Kidney epithelial cell (primary cell): ENCODE data around the gene GREB1. TPM values are rescaled to one million over a fixed set of nuclear protein-coding genes. Genes with fewer than 3 reads are reported as not detected.

Experiments used
- DNase-seq: peaks from one replicate; pipeline ENCODE4 v3.0.0-alpha.2; 2010; ENCODE audit warnings: low read depth
- H3K27me3 ChIP-seq: 2 replicates; pipeline ENCODE4 v1.6.0; 2011; ENCODE audit warnings: low read length; ENCODE audit not compliant: control insufficient read depth, insufficient read depth
- H3K36me3 ChIP-seq: 2 replicates; pipeline ENCODE4 v1.5.1; 2011; ENCODE audit warnings: low read length; ENCODE audit not compliant: control insufficient read depth, insufficient read depth
- H3K4me3 ChIP-seq: 2 replicates; pipeline ENCODE4 v1.5.1; 2011; ENCODE audit warnings: low read depth, mild to moderate bottlenecking, control low read depth, low read length
- total RNA-seq: library from RNA; depleted of rRNA; stranded (reverse); fragments of >200 nt; gene quantifications from 2 replicates; pipeline ENCODE4 v1.2.3, GENCODE V29; 2015
- TF ChIP-seq, protein P1 (sequence below): IDR thresholded peaks from 2 replicates; pipeline ENCODE4 v1.5.1; 2011; ENCODE audit warnings: mild to moderate bottlenecking, moderate library complexity, low read length, control low read depth, inconsistent platforms; ENCODE audit not compliant: insufficient read depth, poor library complexity, severe bottlenecking

The GREB1 gene
- total RNA-seq, 1 donor from 2014 or later: 2.8 TPM

DNA sequence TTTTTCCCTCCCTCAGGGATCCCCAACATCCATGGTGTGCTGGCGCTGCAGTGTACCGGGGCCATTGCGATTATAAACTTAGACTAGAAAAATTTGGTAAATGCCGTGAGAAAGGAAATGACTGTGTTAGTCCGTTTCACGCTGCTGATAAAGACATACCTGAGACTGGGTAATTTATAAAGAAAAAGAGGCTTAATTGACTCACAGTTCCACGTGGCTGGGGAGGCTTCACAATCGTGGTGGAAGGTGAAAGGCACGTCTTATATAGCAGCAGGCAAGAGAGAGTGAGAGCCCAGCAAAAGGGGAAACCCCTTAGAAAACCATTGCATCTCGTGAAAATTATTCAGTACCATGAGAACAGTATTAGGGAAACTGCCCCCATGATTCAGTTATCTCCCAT is 91.8 kb downstream of the GREB1 start:
- Histone ChIP-seq H3K36me3 (no peaks in the 10 kb centered on the region), H3K4me3 (no peak overlapping the region), H3K27me3 (peaks cover 3% of the 10 kb centered on the region)
- no peak for DNase-seq
- TF ChIP-seq, protein P1, sequence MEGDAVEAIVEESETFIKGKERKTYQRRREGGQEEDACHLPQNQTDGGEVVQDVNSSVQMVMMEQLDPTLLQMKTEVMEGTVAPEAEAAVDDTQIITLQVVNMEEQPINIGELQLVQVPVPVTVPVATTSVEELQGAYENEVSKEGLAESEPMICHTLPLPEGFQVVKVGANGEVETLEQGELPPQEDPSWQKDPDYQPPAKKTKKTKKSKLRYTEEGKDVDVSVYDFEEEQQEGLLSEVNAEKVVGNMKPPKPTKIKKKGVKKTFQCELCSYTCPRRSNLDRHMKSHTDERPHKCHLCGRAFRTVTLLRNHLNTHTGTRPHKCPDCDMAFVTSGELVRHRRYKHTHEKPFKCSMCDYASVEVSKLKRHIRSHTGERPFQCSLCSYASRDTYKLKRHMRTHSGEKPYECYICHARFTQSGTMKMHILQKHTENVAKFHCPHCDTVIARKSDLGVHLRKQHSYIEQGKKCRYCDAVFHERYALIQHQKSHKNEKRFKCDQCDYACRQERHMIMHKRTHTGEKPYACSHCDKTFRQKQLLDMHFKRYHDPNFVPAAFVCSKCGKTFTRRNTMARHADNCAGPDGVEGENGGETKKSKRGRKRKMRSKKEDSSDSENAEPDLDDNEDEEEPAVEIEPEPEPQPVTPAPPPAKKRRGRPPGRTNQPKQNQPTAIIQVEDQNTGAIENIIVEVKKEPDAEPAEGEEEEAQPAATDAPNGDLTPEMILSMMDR: no peak

DNA sequence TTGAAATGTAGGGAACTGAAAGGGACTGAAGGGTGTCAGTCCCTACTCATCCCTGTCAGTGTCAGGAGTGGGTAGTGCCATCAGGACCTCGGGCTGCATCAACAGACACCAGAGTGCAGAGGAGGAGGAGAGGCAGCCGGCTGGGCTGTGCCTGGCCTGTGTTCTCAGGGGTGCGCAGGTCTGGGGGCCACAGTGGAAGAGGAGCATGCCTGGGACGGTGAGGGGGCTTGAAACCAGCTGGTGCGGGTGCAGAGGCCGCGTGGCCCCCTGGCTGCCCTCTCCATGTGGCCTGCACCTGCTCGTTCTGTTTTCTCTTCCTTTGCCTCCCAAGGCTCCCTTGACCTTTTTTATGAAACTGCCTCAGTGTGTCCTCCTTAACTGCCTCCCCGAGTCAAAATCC is 94.8 kb downstream of the GREB1 start:
- TF ChIP-seq, protein P1: no peak
- no peak for DNase-seq
- no peak overlapping the region for H3K4me3 ChIP-seq
- peaks cover 3% of the 10 kb centered on the region for H3K27me3 ChIP-seq
- H3K36me3 ChIP-seq: no peaks in the 10 kb centered on the region

DNA sequence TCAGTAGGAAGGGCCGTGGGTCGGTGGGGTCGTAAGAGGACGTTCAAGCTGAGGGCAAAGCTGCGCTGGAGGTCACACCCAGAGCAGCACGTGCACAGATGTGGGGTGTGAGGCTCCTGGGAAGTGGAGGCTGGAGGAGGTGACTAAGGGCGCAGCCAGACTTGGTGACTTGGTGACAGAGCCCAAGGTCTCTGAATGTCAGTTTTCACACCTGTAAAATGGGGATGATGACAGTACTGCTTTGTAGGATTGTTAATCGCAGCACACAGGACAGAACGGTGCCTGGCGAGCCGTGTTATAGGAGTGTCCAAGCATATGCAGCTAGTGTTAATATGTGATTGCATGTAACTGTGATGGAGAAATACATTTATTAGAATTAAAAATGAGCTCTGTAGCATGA is 95.4 kb downstream of the GREB1 start:
- no peak for DNase-seq
- Histone ChIP-seq H3K4me3 (no peak overlapping the region), H3K36me3 (no peaks in the 10 kb centered on the region), H3K27me3 (peaks cover 3% of the 10 kb centered on the region)
- TF ChIP-seq, protein P1: no peak

DNA sequence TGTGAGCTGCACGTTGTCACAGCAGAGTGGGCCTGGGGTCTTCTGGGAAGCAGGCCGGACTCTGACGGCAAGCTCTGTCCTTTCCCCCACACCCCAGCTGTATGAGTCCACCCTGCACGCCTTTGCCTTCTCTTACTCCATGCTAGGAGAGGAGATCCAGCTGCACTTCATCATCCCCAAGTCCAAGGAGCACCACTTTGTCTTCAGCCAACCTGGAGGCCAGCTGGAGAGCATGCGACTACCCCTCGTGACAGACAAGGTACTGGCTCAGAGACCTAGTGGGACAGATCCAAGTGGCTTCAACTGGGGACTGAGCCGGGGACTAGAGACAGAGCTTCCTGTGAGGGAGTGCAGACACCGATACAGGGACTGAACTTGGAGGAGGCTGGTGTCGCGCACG is 96.0 kb downstream of the GREB1 start:
- Histone ChIP-seq H3K27me3 (peaks cover 3% of the 10 kb centered on the region), H3K4me3 (no peak overlapping the region), H3K36me3 (no peaks in the 10 kb centered on the region)
- TF ChIP-seq, protein P1: no peak
- no peak for DNase-seq

DNA sequence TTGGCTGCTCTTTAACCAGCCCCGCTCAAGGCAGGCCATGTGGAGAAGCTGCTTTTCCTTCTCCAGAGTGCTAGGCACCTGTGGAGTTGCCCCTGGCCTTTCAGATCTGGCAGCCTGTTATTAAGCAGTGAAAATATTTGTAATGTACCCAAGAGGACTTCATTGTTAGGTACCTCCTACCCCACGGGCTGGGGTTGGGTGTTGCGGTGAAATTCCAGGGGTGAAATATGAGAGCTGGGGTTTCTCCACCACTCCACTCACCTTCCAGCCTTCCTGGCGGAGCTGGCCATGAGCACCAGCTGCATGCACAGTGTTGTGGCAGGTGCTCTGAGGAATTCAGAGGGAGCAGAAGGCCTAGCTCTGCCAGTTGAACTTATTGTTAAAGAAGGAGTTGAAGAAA is 97.0 kb downstream of the GREB1 start:
- TF ChIP-seq, protein P1: no peak
- no peak for DNase-seq

DNA sequence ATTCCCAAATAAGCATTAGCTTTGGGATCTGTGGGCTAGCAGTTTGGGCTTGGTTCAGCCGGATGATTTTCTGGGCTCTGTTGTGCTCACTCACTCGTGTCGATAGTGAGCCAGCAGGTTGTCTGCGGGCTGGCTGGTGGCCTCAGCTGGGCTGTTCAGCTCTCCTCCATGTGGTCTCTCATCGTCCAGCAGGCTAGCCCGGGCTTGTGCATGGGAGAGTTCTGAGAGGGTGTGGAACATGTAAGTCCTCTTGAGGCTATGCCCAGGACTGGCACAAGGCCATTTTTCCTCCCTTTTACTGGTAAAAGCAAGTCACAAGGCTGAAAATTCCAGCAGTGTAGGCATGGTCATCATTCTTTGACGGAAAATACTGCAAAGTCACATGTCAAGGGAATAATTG is 97.6 kb downstream of the GREB1 start:
- DNase-seq: no peak
- no peak overlapping the region for H3K4me3 ChIP-seq
- H3K36me3 ChIP-seq: no peaks in the 10 kb centered on the region
- H3K27me3 ChIP-seq: peaks cover 6% of the 10 kb centered on the region
- TF ChIP-seq, protein P1: no peak

More for the DNA sequence above, 97.0 kb downstream of the GREB1 start:
- Histone ChIP-seq H3K27me3 (peaks cover 6% of the 10 kb centered on the region), H3K4me3 (no peak overlapping the region), H3K36me3 (no peaks in the 10 kb centered on the region)
